ENCODE measurements around the gene MLXIP. TPM values are rescaled to one million over a fixed set of nuclear protein-coding genes. Genes with fewer than 3 reads are reported as not detected.

Gene MLXIP
- total RNA-seq, 4 donors from 2014 or later: 15.5 to 34.5 (median 19.8) TPM

- intact Hi-C loops (cut with DNase I; ENCODE audit: low total_unique reads): no loop called here
- TF ChIP-seq CTCF (IDR thresholded peaks at IDR 0.05) (no peak), POLR2A (IDR thresholded peaks at IDR 0.05) (no peak)
- WGBS, 2 donors: 22 to 24% methylated on average over 19 of the region's 19 CpGs
- peak in 1 of 2 donors; percentile 53 for DNase-seq (ENCODE audit: low spot score in 2 of 2)
- H3K4me3 ChIP-seq (ENCODE audit: low read depth, poor library complexity, severe bottlenecking): no peak overlapping the region
These were observed 15.5 kb upstream of the MLXIP start for GRCh38 chr12:122062832-122063693.

- DNase-seq (ENCODE audit: low spot score in 2 of 2): no peak
- 69 to 79% methylated on average over 6 of the region's 6 CpGs for WGBS, 2 donors
- TF ChIP-seq POLR2A (IDR thresholded peaks at IDR 0.05) (no peak), CTCF (IDR thresholded peaks at IDR 0.05) (peak in 1 of 3 donors; percentile 50)
- intact Hi-C loops (cut with DNase I; ENCODE audit: low total_unique reads): no loop called here
- no peak overlapping the region for H3K4me3 ChIP-seq (ENCODE audit: low read depth, poor library complexity, severe bottlenecking)
These were observed 14.9 kb upstream of the MLXIP start for GRCh38 chr12:122063694-122064024.

GRCh38 chr12:122064025-122064777 is 14.4 kb upstream of the MLXIP start:
- intact Hi-C loops (cut with DNase I; ENCODE audit: low total_unique reads): no loop called here
- DNase-seq (ENCODE audit: low spot score in 2 of 2): peak; percentile 70 to 91
- no peak for TF ChIP-seq POLR2A (IDR thresholded peaks at IDR 0.05)
- TF ChIP-seq CTCF (IDR thresholded peaks at IDR 0.05): no peak
- WGBS, 2 donors: 69 to 74% methylated on average over 14 of the region's 14 CpGs
- no peak overlapping the region for H3K4me3 ChIP-seq (ENCODE audit: low read depth, poor library complexity, severe bottlenecking)

- intact Hi-C loops (cut with DNase I; ENCODE audit: low total_unique reads): no loop called here
- TF ChIP-seq POLR2A (IDR thresholded peaks at IDR 0.05) (no peak), CTCF (IDR thresholded peaks at IDR 0.05) (no peak)
- 70 to 74% methylated on average over 16 of the region's 16 CpGs for WGBS, 2 donors
- no peak for DNase-seq (ENCODE audit: low spot score in 2 of 2)
- no peak overlapping the region for H3K4me3 ChIP-seq (ENCODE audit: low read depth, poor library complexity, severe bottlenecking)
These were observed 13.6 kb upstream of the MLXIP start for GRCh38 chr12:122064780-122065588.

- no peak for DNase-seq (ENCODE audit: low spot score in 2 of 2)
- H3K4me3 ChIP-seq (ENCODE audit: low read depth, poor library complexity, severe bottlenecking): no peak overlapping the region
- intact Hi-C loops (cut with DNase I; ENCODE audit: low total_unique reads): no loop called here
- 96 to 98% methylated on average over 5 of the region's 5 CpGs for WGBS, 2 donors
- TF ChIP-seq POLR2A (IDR thresholded peaks at IDR 0.05): no peak
- TF ChIP-seq CTCF (IDR thresholded peaks at IDR 0.05): no peak
These were observed 11.0 kb upstream of the MLXIP start for GRCh38 chr12:122067548-122067947.
